HL-60 (cell line): Measurements from ENCODE around the gene CUL2.
"Not testable (repeated sequence)": the region's sequence is repeated elsewhere in the genome, so short reads cannot be mapped to it uniquely, and the experiment has no call there.

Source experiments
- DNase-seq, 2 experiments: peaks; one replicate each; pipeline ENCODE4 v3.0.0-alpha.2; 2010 to 2020; ENCODE audit warnings: low read depth in 1 of 2, low spot score in 1 of 2
- H3K27ac ChIP-seq: fragments of 250-450 bp; sonication (Bioruptor Pico); replicated peaks from 2 replicates; pipeline ENCODE4 v1.5.1; 2020; ENCODE audit warnings: mild to moderate bottlenecking, moderate library complexity
- H3K27me3 ChIP-seq: fragments of 250-450 bp; sonication (Bioruptor Pico); 2 replicates; pipeline ENCODE4 v1.5.1; 2021; ENCODE audit warnings: mild to moderate bottlenecking, moderate library complexity; ENCODE audit not compliant: insufficient read depth, poor library complexity, severe bottlenecking
- H3K4me3 ChIP-seq: replicated peaks from 2 replicates; pipeline ENCODE4 v1.5.1; 2011; ENCODE audit warnings: mild to moderate bottlenecking, control low read depth, low read length; ENCODE audit not compliant: insufficient read depth
- CTCF ChIP-seq: IDR thresholded peaks from one replicate; pipeline ENCODE4 v1.5.1; 2011; ENCODE audit warnings: low read length, control low read depth, inconsistent platforms; ENCODE audit not compliant: insufficient read depth
- GABPA ChIP-seq: IDR thresholded peaks from 2 replicates; pipeline ENCODE4 v1.6.1; 2012; ENCODE audit warnings: low read depth
- POLR2AphosphoS5 ChIP-seq: IDR thresholded peaks from 2 replicates; pipeline ENCODE4 v1.6.1; 2012; ENCODE audit warnings: low read depth
- REST ChIP-seq: IDR thresholded peaks from 2 replicates; pipeline ENCODE4 v1.6.1; 2012; ENCODE audit warnings: low read depth; ENCODE audit not compliant: insufficient replicate concordance
- SPI1 ChIP-seq: IDR thresholded peaks from 2 replicates; pipeline ENCODE4 v1.6.1; 2012; ENCODE audit warnings: low read depth, mild to moderate bottlenecking, borderline replicate concordance

The CUL2 gene

GRCh38 chr10:35089611-35090161 is 455 bp downstream of the CUL2 start:
- DNase-seq = peak; percentile 1 to 11
- H3K27ac ChIP-seq = peak overlapping the region; percentile 98
- no peaks in the 10 kb centered on the region for H3K27me3 ChIP-seq
- peak overlapping the region; percentile 97 for H3K4me3 ChIP-seq
- TF ChIP-seq GABPA = no peak
- TF ChIP-seq CTCF = no peak
- no peak for TF ChIP-seq POLR2AphosphoS5
- TF ChIP-seq SPI1 = no peak
- TF ChIP-seq REST = no peak

GRCh38 chr10:35083242-35083641 is 6.9 kb downstream of the CUL2 start:
- Histone ChIP-seq H3K27me3 (no peaks in the 10 kb centered on the region), H3K27ac (no peak overlapping the region), H3K4me3 (no peak overlapping the region)
- no peak for TF ChIP-seq POLR2AphosphoS5
- no peak for TF ChIP-seq GABPA
- TF ChIP-seq SPI1 = no peak
- no peak for TF ChIP-seq REST
- no peak for TF ChIP-seq CTCF
- no peak for DNase-seq

- H3K4me3 ChIP-seq, DNase-seq, H3K27ac ChIP-seq, H3K27me3 ChIP-seq: not testable (repeated sequence)
Measured at GRCh38 chr10:35080261-35080660, 9.9 kb downstream of the CUL2 start.

- no peak for DNase-seq
- H3K27ac ChIP-seq = no peak overlapping the region
- no peak for TF ChIP-seq SPI1
- no peak for TF ChIP-seq POLR2AphosphoS5
- TF ChIP-seq REST = no peak
- no peak for TF ChIP-seq CTCF
- no peak for TF ChIP-seq GABPA
- H3K4me3 ChIP-seq = no peak overlapping the region
- no peaks in the 10 kb centered on the region for H3K27me3 ChIP-seq
Measured at GRCh38 chr10:35079763-35080162, 10.4 kb downstream of the CUL2 start.
